Ishikawa (cell line): ENCODE data around the gene HOXB7.

ENCODE experiments used
- CEBPB ChIP-seq: IDR thresholded peaks from 2 replicates; pipeline ENCODE4 v1.6.1; 2012
- FOXM1 ChIP-seq: IDR thresholded peaks from 2 replicates; pipeline ENCODE4 v1.6.1; 2012; ENCODE audit warnings: low read depth, borderline replicate concordance
- NFIC ChIP-seq: IDR thresholded peaks from 2 replicates; pipeline ENCODE4 v1.6.1; 2012
- TAF1 ChIP-seq: IDR thresholded peaks from 2 replicates; pipeline ENCODE4 v1.6.1; 2012; ENCODE audit warnings: low read depth, mild to moderate bottlenecking
- ZBTB7A ChIP-seq: IDR thresholded peaks from 2 replicates; pipeline ENCODE4 v1.6.1; 2012; ENCODE audit warnings: low read depth
- TF ChIP-seq, protein P1 (sequence below): IDR thresholded peaks from 2 replicates; pipeline ENCODE4 v1.6.1; 2012

Gene HOXB7

DNA sequence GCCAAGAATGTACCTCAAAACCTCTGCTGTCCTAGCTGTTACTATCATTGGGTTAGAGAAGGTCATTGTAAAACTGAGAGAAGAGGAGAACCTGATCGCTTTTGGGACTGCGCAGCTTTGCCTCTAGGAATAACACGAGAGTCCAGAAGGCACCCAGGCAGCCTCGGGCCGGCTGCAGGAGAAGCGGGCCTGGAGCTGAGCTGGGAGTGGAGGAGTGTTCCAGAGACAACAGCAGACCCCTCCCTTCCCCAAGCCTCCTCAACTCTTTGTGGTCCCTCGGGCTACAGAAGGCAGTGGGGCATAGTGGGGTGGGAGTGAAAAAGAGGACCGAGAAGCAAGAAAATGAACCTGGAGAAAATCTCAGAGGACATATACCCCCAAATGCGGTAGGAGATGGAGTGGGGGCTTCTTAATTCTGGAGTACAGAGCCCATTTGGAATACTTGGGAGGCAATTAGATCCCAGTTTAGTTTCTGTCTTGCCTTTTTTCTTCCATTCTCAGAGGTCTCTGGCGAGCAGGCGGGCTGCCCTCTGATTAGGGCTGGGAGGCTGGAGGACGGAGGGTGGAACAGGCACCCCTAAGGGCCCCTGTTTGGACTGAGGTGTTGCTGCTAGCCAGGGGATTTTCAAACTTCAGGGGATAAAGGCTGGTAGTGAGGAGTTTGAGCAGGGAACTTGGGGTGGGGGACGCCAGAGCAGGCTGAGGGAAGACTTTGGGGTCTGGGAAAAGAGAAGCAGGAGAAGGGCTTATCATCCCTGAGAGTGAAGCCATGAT lies 52.6 kb downstream of the HOXB7 start:
- TF ChIP-seq TAF1 (no peak), FOXM1 (no peak), NFIC (no peak), CEBPB (no peak), ZBTB7A (no peak)
- TF ChIP-seq, protein P1, sequence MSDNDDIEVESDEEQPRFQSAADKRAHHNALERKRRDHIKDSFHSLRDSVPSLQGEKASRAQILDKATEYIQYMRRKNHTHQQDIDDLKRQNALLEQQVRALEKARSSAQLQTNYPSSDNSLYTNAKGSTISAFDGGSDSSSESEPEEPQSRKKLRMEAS, result no peak
